22Rv1 (cell line): ENCODE data around the gene CRHR1.

ENCODE experiments used
- CTCF ChIP-seq: fragments of 450-650 bp; IDR thresholded peaks from 2 replicates; pipeline ENCODE4 v1.5.1; 2017; ENCODE audit warnings: mild to moderate bottlenecking
- ZFX ChIP-seq: fragments of 450-650 bp; IDR thresholded peaks from 2 replicates; pipeline ENCODE4 v1.6.1; 2017; ENCODE audit warnings: antibody characterized with exemption, borderline replicate concordance

DNA sequence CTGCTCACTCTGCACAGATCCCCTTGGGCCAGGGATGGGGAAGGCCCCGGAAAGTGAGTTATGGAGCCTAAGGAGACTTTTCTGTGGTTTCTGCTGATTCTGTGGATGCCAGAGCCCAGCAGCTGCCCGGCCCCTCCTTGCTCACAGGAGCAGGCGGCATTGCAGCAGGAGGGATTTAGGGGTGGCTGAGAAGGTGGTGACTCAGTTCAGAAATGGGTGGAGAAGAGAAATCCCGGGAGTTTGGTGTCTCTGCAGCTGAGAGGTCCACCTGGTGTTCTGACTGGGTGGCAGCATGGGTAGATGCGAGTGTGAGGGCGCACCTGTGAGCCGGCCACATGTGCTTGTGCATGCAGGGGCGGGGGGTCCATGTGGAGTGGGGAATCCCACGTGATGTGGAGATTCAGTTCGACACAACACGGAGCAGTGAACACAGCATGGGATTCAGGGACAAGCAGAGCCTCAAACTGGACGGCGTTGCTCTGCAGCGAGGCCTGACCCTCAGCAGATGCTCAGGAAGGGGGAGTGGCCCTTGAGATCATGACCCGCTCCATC, 44.5 kb downstream of the CRHR1 start:
- no peak for TF ChIP-seq CTCF
- TF ChIP-seq ZFX, result no peak
